Panc1 (cell line): Measurements from ENCODE around the gene ADCY3.

ENCODE experiments used
- CTCF ChIP-seq: fragments of 450-650 bp; IDR thresholded peaks from 2 replicates; pipeline ENCODE4 v1.5.1; 2017; ENCODE audit warnings: mild to moderate bottlenecking
- POLR2AphosphoS5 ChIP-seq: IDR thresholded peaks from 2 replicates; pipeline ENCODE4 v1.6.1; 2012; ENCODE audit warnings: mild to moderate bottlenecking, low read depth, low read length, moderate library complexity
- REST ChIP-seq, 2 experiments: IDR thresholded peaks; 2 replicates each; pipeline ENCODE4 v1.6.1; 2011 to 2012; ENCODE audit warnings: low read depth in 2 of 2, control low read depth in 1 of 2, low read length in 1 of 2, mild to moderate bottlenecking in 1 of 2, moderate library complexity in 1 of 2; ENCODE audit not compliant: insufficient read depth in 1 of 2
- SIN3A ChIP-seq: IDR thresholded peaks from 2 replicates; pipeline ENCODE4 v1.6.1; 2012; ENCODE audit warnings: low read depth, mild to moderate bottlenecking, low read length, moderate library complexity, borderline replicate concordance; ENCODE audit not compliant: insufficient read depth
- TCF7L2 ChIP-seq: IDR thresholded peaks from 2 replicates; pipeline ENCODE4 v1.6.1; 2011; ENCODE audit warnings: mild to moderate bottlenecking, low read depth, low read length, inconsistent platforms

- TF ChIP-seq CTCF: no peak
- no peak for TF ChIP-seq POLR2AphosphoS5
- no peak for TF ChIP-seq TCF7L2
- no peak for TF ChIP-seq REST (IDR thresholded peaks at IDR 0.05; ENCODE audit: insufficient read depth in 1 of 2, low read depth in 2 of 2, low read length in 1 of 2)
- TF ChIP-seq SIN3A: no peak
Measured at GRCh38 chr2:24836706-24837105, 83.3 kb downstream of the ADCY3 start.
